ENCODE data around the gene PLXNB1. TPM values are rescaled to one million over a fixed set of nuclear protein-coding genes. Genes with fewer than 3 reads are reported as not detected.

The PLXNB1 gene
- total RNA-seq, 1 experiment from 2014 or later = 97.7 TPM

- Histone ChIP-seq H3K27ac (no peak overlapping the region), H3K9me2 (ENCODE audit: insufficient read depth) (no peaks in the 10 kb centered on the region), H3K36me3 (ENCODE audit: low read depth) (no peaks in the 10 kb centered on the region), H2AFZ (no peak overlapping the region), H3K4me3 (no peak overlapping the region), H4K20me1 (ENCODE audit: insufficient read depth) (no peaks in the 10 kb centered on the region), H3K9me3 (ENCODE audit: insufficient read depth, low read depth) (no peaks in the 10 kb centered on the region), H3K79me2 (ENCODE audit: low read depth) (no peaks in the 10 kb centered on the region), H3K27me3 (ENCODE audit: insufficient read depth, low read depth) (no peaks in the 10 kb centered on the region), H3F3A (ENCODE audit: insufficient read depth, low read depth) (no peaks in the 10 kb centered on the region), H3K4me1 (replicated peaks; ENCODE audit: insufficient read depth) (no peaks in the 10 kb centered on the region), H3K4me2 (no peak overlapping the region)
- ChIA-PET POLR2A (ENCODE audit: unreplicated experiment) (no interaction called here), CTCF (no interaction called here)
- intact Hi-C loops (cut with micrococcal nuclease; ENCODE audit: unreplicated experiment) = no loop called here
- DNase-seq = no peak
- BruUV-seq (replicated peaks) = no TSS peak
- TF ChIP-seq, protein P1, sequence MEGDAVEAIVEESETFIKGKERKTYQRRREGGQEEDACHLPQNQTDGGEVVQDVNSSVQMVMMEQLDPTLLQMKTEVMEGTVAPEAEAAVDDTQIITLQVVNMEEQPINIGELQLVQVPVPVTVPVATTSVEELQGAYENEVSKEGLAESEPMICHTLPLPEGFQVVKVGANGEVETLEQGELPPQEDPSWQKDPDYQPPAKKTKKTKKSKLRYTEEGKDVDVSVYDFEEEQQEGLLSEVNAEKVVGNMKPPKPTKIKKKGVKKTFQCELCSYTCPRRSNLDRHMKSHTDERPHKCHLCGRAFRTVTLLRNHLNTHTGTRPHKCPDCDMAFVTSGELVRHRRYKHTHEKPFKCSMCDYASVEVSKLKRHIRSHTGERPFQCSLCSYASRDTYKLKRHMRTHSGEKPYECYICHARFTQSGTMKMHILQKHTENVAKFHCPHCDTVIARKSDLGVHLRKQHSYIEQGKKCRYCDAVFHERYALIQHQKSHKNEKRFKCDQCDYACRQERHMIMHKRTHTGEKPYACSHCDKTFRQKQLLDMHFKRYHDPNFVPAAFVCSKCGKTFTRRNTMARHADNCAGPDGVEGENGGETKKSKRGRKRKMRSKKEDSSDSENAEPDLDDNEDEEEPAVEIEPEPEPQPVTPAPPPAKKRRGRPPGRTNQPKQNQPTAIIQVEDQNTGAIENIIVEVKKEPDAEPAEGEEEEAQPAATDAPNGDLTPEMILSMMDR (conservative IDR thresholded peaks at IDR 0.05) = no peak
- no peak for TF ChIP-seq EZH2 (IDR thresholded peaks at IDR 0.05; ENCODE audit: low read depth)
Measured at GRCh38 chr3:48409291-48410201, 20.3 kb downstream of the PLXNB1 start.

DNA sequence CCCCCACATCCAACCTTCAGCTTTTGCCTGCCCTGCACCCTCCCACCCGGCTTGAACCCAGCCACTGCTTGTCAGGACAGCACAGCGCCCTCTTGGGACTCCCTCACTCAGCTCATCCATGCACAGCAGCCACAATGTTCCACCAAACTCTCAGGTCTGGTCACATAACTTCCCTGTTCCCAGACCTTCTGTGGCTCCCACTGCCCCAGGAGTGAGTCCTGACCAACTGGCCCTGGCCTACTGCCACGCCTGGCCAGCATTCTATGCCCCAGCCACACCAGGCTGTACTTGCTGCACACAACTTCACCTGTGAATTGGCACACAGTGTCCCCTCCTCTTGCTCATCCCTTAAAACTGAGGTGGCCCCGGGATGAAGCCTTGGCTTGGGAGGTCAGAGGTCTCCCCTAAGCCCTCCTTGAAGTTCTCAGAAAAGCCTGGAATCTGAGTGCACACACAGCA lies 21.0 kb downstream of the PLXNB1 start:
- no peak for DNase-seq
- Histone ChIP-seq H3K79me2 (ENCODE audit: low read depth) (no peaks in the 10 kb centered on the region), H3K9me2 (ENCODE audit: insufficient read depth) (no peaks in the 10 kb centered on the region), H3F3A (ENCODE audit: insufficient read depth, low read depth) (no peaks in the 10 kb centered on the region), H3K4me3 (no peak overlapping the region), H2AFZ (no peak overlapping the region), H3K4me2 (no peak overlapping the region), H3K27ac (no peak overlapping the region), H4K20me1 (ENCODE audit: insufficient read depth) (no peaks in the 10 kb centered on the region), H3K4me1 (replicated peaks; ENCODE audit: insufficient read depth) (no peaks in the 10 kb centered on the region), H3K27me3 (ENCODE audit: insufficient read depth, low read depth) (no peaks in the 10 kb centered on the region), H3K9me3 (ENCODE audit: insufficient read depth, low read depth) (no peaks in the 10 kb centered on the region), H3K36me3 (ENCODE audit: low read depth) (no peaks in the 10 kb centered on the region)
- BruUV-seq (replicated peaks) = no TSS peak
- intact Hi-C loops (cut with micrococcal nuclease; ENCODE audit: unreplicated experiment) = no loop called here
- ChIA-PET POLR2A (ENCODE audit: unreplicated experiment) (interaction anchor here (0.6 kb wide), 1 partner anchor 221 kb away, joined by 3 read pairs; the partner anchor contains the start of gene CDC25A), CTCF (interaction anchor here (2.0 kb wide), 1 partner anchor 27 kb away, joined by 10 read pairs; no protein-coding TSS in a partner anchor)
- TF ChIP-seq, protein P1 (conservative IDR thresholded peaks at IDR 0.05) = no peak
- TF ChIP-seq EZH2 (IDR thresholded peaks at IDR 0.05; ENCODE audit: low read depth) = no peak

- no peaks in the 10 kb centered on the region for H3F3A ChIP-seq (ENCODE audit: insufficient read depth, low read depth)
- POLR2A ChIA-PET (ENCODE audit: unreplicated experiment) = no interaction called here
- H4K20me1 ChIP-seq (ENCODE audit: insufficient read depth) = no peaks in the 10 kb centered on the region
- no peak overlapping the region for H3K27ac ChIP-seq
- no peaks in the 10 kb centered on the region for H3K79me2 ChIP-seq (ENCODE audit: low read depth)
- DNase-seq = no peak
- no peak for TF ChIP-seq EZH2 (IDR thresholded peaks at IDR 0.05; ENCODE audit: low read depth)
- TF ChIP-seq, protein P1 (conservative IDR thresholded peaks at IDR 0.05) = no peak
- H3K9me2 ChIP-seq (ENCODE audit: insufficient read depth) = no peaks in the 10 kb centered on the region
- H3K27me3 ChIP-seq (ENCODE audit: insufficient read depth, low read depth) = no peaks in the 10 kb centered on the region
- H3K4me2 ChIP-seq = no peak overlapping the region
- H3K4me1 ChIP-seq (replicated peaks; ENCODE audit: insufficient read depth) = no peaks in the 10 kb centered on the region
- no peaks in the 10 kb centered on the region for H3K9me3 ChIP-seq (ENCODE audit: insufficient read depth, low read depth)
- H3K36me3 ChIP-seq (ENCODE audit: low read depth) = no peaks in the 10 kb centered on the region
- CTCF ChIA-PET = interaction anchor here (0.9 to 2.0 kb wide), 2 partner anchors 21 to 28 kb away, joined by 3 to 10 read pairs; no protein-coding TSS in a partner anchor
- no peak overlapping the region for H2AFZ ChIP-seq
- no TSS peak for BruUV-seq (replicated peaks)
- no peak overlapping the region for H3K4me3 ChIP-seq
- intact Hi-C loops (cut with micrococcal nuclease; ENCODE audit: unreplicated experiment) = no loop called here
Measured at GRCh38 chr3:48407542-48408099, 22.3 kb downstream of the PLXNB1 start.

All from PC-9 (cell line).